Suppressor macrophage treated with lipopolysaccharide for 4 hours (primary cell): Measurements from ENCODE around the gene S100Z.
"Not testable (repeated sequence)": the region's sequence is repeated elsewhere in the genome, so short reads cannot be mapped to it uniquely, and the experiment has no call there.

ENCODE experiments used
- DNase-seq: peaks from one replicate; pipeline ENCODE4 v3.0.0-alpha.2; 2020

The S100Z gene

GRCh38 chr5:76888733-76889300, 39.0 kb downstream of the S100Z start:
- DNase-seq: no peak

- no peak for DNase-seq
Measured at GRCh38 chr5:76893294-76893693, 43.5 kb downstream of the S100Z start.

- DNase-seq: no peak
Measured at GRCh38 chr5:76896196-76896595, 46.4 kb downstream of the S100Z start.

- no peak for DNase-seq
Measured at GRCh38 chr5:76901522-76901921, 51.7 kb downstream of the S100Z start.

GRCh38 chr5:76908166-76908565, 58.4 kb downstream of the S100Z start:
- no peak for DNase-seq

GRCh38 chr5:76910344-76910933, 60.6 kb downstream of the S100Z start:
- not testable (repeated sequence) for DNase-seq

- DNase-seq: not testable (repeated sequence)
Measured at GRCh38 chr5:76914671-76915070, 64.9 kb downstream of the S100Z start.

GRCh38 chr5:76918539-76918938, 68.7 kb downstream of the S100Z start:
- no peak for DNase-seq

GRCh38 chr5:76920491-76920890, 70.7 kb downstream of the S100Z start:
- DNase-seq: no peak

GRCh38 chr5:76926329-76927105, 76.7 kb downstream of the S100Z start:
- DNase-seq: no peak

- no peak for DNase-seq
Measured at GRCh38 chr5:76927961-76928360, 78.1 kb downstream of the S100Z start.

- DNase-seq: no peak
Measured at GRCh38 chr5:76930083-76930482, 80.3 kb downstream of the S100Z start.

- DNase-seq: no peak
Measured at GRCh38 chr5:76938177-76938576, 88.4 kb downstream of the S100Z start.

GRCh38 chr5:76941000-76941399, 91.2 kb downstream of the S100Z start:
- no peak for DNase-seq

GRCh38 chr5:76941442-76941841, 91.6 kb downstream of the S100Z start:
- no peak for DNase-seq

GRCh38 chr5:76942581-76942980, 92.8 kb downstream of the S100Z start:
- DNase-seq: no peak

- DNase-seq: no peak
Measured at GRCh38 chr5:76943006-76943405, 93.2 kb downstream of the S100Z start.

- DNase-seq: no peak
Measured at GRCh38 chr5:76944638-76945037, 94.8 kb downstream of the S100Z start.

- not testable (repeated sequence) for DNase-seq
Measured at GRCh38 chr5:76945238-76945637, 95.4 kb downstream of the S100Z start.

- DNase-seq: no peak
Measured at GRCh38 chr5:76946090-76946489, 96.3 kb downstream of the S100Z start.

- DNase-seq: no peak
Measured at GRCh38 chr5:76947082-76947503, 97.3 kb downstream of the S100Z start.

GRCh38 chr5:76952795-76953536, 103.2 kb downstream of the S100Z start, which contains the start of gene CRHBP:
Gene CRHBP (plus strand): TSS chr5:76953045. CDS start chr5:76953135, 90 bp downstream.
- no peak for DNase-seq
